GM12878 (cell line): ENCODE results near the gene PRX. TPM values are rescaled to one million over a fixed set of nuclear protein-coding genes. Genes with fewer than 3 reads are reported as not detected.
A peak's percentile ranks its signal among the peaks of the same experiment; 100 is the strongest.

Experiments used
- BMI1 ChIP-seq: fragments of 450-650 bp; IDR thresholded peaks from 2 replicates; pipeline ENCODE4 v1.6.1; 2016; ENCODE audit warnings: mild to moderate bottlenecking, moderate library complexity, borderline replicate concordance
- CBFB ChIP-seq: IDR thresholded peaks from 2 replicates; pipeline ENCODE4 v1.6.1; 2016; ENCODE audit warnings: antibody characterized with exemption, low read depth
- CREM ChIP-seq: IDR thresholded peaks from 2 replicates; pipeline ENCODE4 v1.6.1; 2014; ENCODE audit warnings: antibody characterized with exemption, low read depth
- ELK1 ChIP-seq: IDR thresholded peaks from 2 replicates; pipeline ENCODE4 v1.6.1; 2012; ENCODE audit warnings: low read depth, low read length, improper control_type of control experiment
- FOXK2 ChIP-seq: fragments of 450-650 bp; IDR thresholded peaks from 2 replicates; pipeline ENCODE4 v1.6.1; 2017; ENCODE audit warnings: mild to moderate bottlenecking, moderate library complexity
- FOXM1 ChIP-seq: IDR thresholded peaks from 2 replicates; pipeline ENCODE4 v1.6.1; 2012; ENCODE audit warnings: low read depth, mild to moderate bottlenecking, inconsistent platforms, low read length, moderate library complexity
- GATAD2B ChIP-seq: fragments of 450-650 bp; conservative IDR thresholded peaks from 2 replicates; pipeline ENCODE4 v1.6.1; 2017; ENCODE audit warnings: low read depth, mild to moderate bottlenecking, moderate library complexity
- IKZF1 ChIP-seq: fragments of 450-650 bp; conservative IDR thresholded peaks from 2 replicates; pipeline ENCODE4 v1.6.1; 2017; ENCODE audit warnings: antibody characterized with exemption, mild to moderate bottlenecking
- IRF4 ChIP-seq: IDR thresholded peaks from 2 replicates; pipeline ENCODE4 v1.6.1; 2011; ENCODE audit warnings: low read depth, low read length
- JUND ChIP-seq: IDR thresholded peaks from 2 replicates; pipeline ENCODE4 v1.6.1; 2012; ENCODE audit warnings: low read depth, mild to moderate bottlenecking, low read length, improper control_type of control experiment, moderate library complexity
- MXI1 ChIP-seq: fragments of 150-350 bp; IDR thresholded peaks from 2 replicates; pipeline ENCODE4 v1.6.1; 2011; ENCODE audit warnings: low read depth, mild to moderate bottlenecking, inconsistent platforms, low read length, improper control_type of control experiment
- NFYB ChIP-seq: IDR thresholded peaks from 2 replicates; pipeline ENCODE4 v1.6.1; 2011; ENCODE audit warnings: low read depth, mild to moderate bottlenecking, low read length, improper control_type of control experiment, moderate library complexity; ENCODE audit not compliant: insufficient read depth
- POLR2AphosphoS5 ChIP-seq: IDR thresholded peaks from 2 replicates; pipeline ENCODE4 v1.6.1; 2011; ENCODE audit warnings: mild to moderate bottlenecking, low read length, inconsistent platforms
- RAD51 ChIP-seq: fragments of 450-650 bp; IDR thresholded peaks from 2 replicates; pipeline ENCODE4 v1.6.1; 2016; ENCODE audit warnings: moderate library complexity, mild to moderate bottlenecking, inconsistent platforms
- REST ChIP-seq: IDR thresholded peaks from 2 replicates; pipeline ENCODE4 v1.6.1; 2012; ENCODE audit warnings: mild to moderate bottlenecking, low read depth, low read length
- SKIL ChIP-seq: fragments of 450-650 bp; IDR thresholded peaks from 2 replicates; pipeline ENCODE4 v1.6.1; 2017; ENCODE audit warnings: mild to moderate bottlenecking, low read depth, inconsistent platforms; ENCODE audit not compliant: poor library complexity, severe bottlenecking
- SMC3 ChIP-seq: IDR thresholded peaks from 2 replicates; pipeline ENCODE4 v1.6.1; 2011; ENCODE audit warnings: low read length, improper control_type of control experiment, borderline replicate concordance
- SREBF1 ChIP-seq: IDR thresholded peaks from 2 replicates; pipeline ENCODE4 v1.6.1; 2012; ENCODE audit warnings: mild to moderate bottlenecking, low read length
- SRF ChIP-seq, 2 experiments: IDR thresholded peaks; 2 replicates each; pipeline ENCODE4 v1.6.1; 2011; ENCODE audit warnings: low read depth in 2 of 2, low read length in 2 of 2, mild to moderate bottlenecking in 1 of 2, moderate library complexity in 1 of 2
- STAT1 ChIP-seq: fragments of 450-650 bp; conservative IDR thresholded peaks from 2 replicates; pipeline ENCODE4 v1.6.1; 2014; ENCODE audit warnings: antibody characterized with exemption, mild to moderate bottlenecking
- STAT3 ChIP-seq: IDR thresholded peaks from 2 replicates; pipeline ENCODE4 v1.6.1; 2011; ENCODE audit warnings: low read depth, low read length, improper control_type of control experiment
- TBL1XR1 ChIP-seq: IDR thresholded peaks from 2 replicates; pipeline ENCODE4 v1.6.1; 2012; ENCODE audit warnings: low read depth, low read length, improper control_type of control experiment
- ZNF24 ChIP-seq: fragments of 450-650 bp; IDR thresholded peaks from 2 replicates; pipeline ENCODE4 v1.6.1; 2017; ENCODE audit warnings: antibody characterized with exemption, mild to moderate bottlenecking
- polyA plus RNA-seq, 11 experiments: library from polyadenylated mRNA; depleted of rRNA in 4 of 11; unstranded in 6 of 11; stranded (reverse) in 5 of 11; fragments of >200 nt; fragmentation: Nextera tagmentation in 4 of 11; fragmentation: Illumina TruSeq in 1 of 11; extraction: Ambion mirVana in 4 of 11; extraction: Trizol in 1 of 11; gene quantifications; 1 replicate in 1 of 11; 2 replicates in 10 of 11; pipeline versions ENCODE4 v1.2.1 to v1.2.3, GENCODE V29; 2011 to 2016; ENCODE audit warnings: inconsistent platforms in 2 of 11, missing spikeins in 2 of 11, low read depth in 1 of 11
- total RNA-seq, 4 experiments: library from RNA; depleted of rRNA in 3 of 4; stranded (reverse); fragments of >200 nt in 3 of 4; fragmentation: Illumina TruSeq in 1 of 4; extraction: Trizol in 1 of 4; gene quantifications; 2 replicates each; pipeline versions ENCODE4 v1.2.1 to v1.2.3, GENCODE V29; 2013 to 2021

The PRX gene
- total and polyA plus RNA-seq, 10 of the 15 experiments (the other 5 are each of a cell fraction or from before 2014, with no cell fraction given) = 0.02 to 1.4 (median 0.54) TPM; not detected in 1

- TF ChIP-seq STAT1 (0 out of 2 replicates have a peak, but pooled peaks have one; percentile 29), SMC3 (peak; percentile 70; the same call in 1 of the 2 replicates), POLR2AphosphoS5 (peak; percentile 82), SRF (IDR thresholded peaks at IDR 0.05; ENCODE audit: low read depth in 2 of 2, low read length in 2 of 2) (peak; percentile 99 to 100), CREM (no peak), IKZF1 (peak; percentile 97), ELK1 (peak; percentile 100), JUND (no peak), REST (no peak), BMI1 (no peak), MXI1 (peak; percentile 58), RAD51 (no peak), IRF4 (no peak), FOXM1 (peak; percentile 41; the same call in 1 of the 2 replicates), FOXK2 (no peak), SREBF1 (no peak), ZNF24 (no peak), GATAD2B (peak; percentile 92), SKIL (peak; percentile 39), CBFB (no peak; the same call in 1 of the 2 replicates), TBL1XR1 (no peak; the same call in 1 of the 2 replicates), NFYB (no peak), STAT3 (no peak)
Measured at GRCh38 chr19:40420766-40421765, 7.9 kb upstream of the PRX start (continued).
